NCI-H2029 treated with DMSO at 0.1 percent for 48 hours (cell line): ENCODE measurements around the gene COL23A1.

Source experiments
- DNase-seq: peaks from one replicate; lab custom pipeline; 2025; lab: John Stamatoyannopoulos, UW

COL23A1 gene

GRCh38 chr5:178223828-178224335, 366.3 kb downstream of the COL23A1 start:
- DNase-seq, result no peak

GRCh38 chr5:178223196-178223773, 366.9 kb downstream of the COL23A1 start:
- DNase-seq, result no peak

- DNase-seq, result no peak
Measured at GRCh38 chr5:178222292-178222691, 367.9 kb downstream of the COL23A1 start.

- DNase-seq, result no peak
Measured at GRCh38 chr5:178221853-178222252, 368.3 kb downstream of the COL23A1 start.

- no peak for DNase-seq
Measured at GRCh38 chr5:178221282-178221681, 368.9 kb downstream of the COL23A1 start.

GRCh38 chr5:178218827-178219226, 371.4 kb downstream of the COL23A1 start:
- DNase-seq, result no peak

- no peak for DNase-seq
Measured at GRCh38 chr5:178218237-178218776, 371.9 kb downstream of the COL23A1 start.

GRCh38 chr5:178216779-178217178, 373.4 kb downstream of the COL23A1 start:
- no peak for DNase-seq

- DNase-seq, result no peak
Measured at GRCh38 chr5:178216088-178216534, 374.1 kb downstream of the COL23A1 start.

GRCh38 chr5:178215280-178216002, 374.8 kb downstream of the COL23A1 start:
- no peak for DNase-seq

GRCh38 chr5:178214160-178214803, 375.9 kb downstream of the COL23A1 start:
- DNase-seq, result no peak

GRCh38 chr5:178213748-178214151, 376.4 kb downstream of the COL23A1 start:
- no peak for DNase-seq

GRCh38 chr5:178213003-178213461, 377.2 kb downstream of the COL23A1 start:
- no peak for DNase-seq

- DNase-seq, result no peak
Measured at GRCh38 chr5:178212241-178213002, 377.8 kb downstream of the COL23A1 start.

GRCh38 chr5:178211095-178212048, 378.8 kb downstream of the COL23A1 start:
- no peak for DNase-seq

GRCh38 chr5:178210686-178211085, 379.5 kb downstream of the COL23A1 start:
- no peak for DNase-seq

- DNase-seq, result no peak
Measured at GRCh38 chr5:178210073-178210535, 380.1 kb downstream of the COL23A1 start.

GRCh38 chr5:178209334-178210072, 380.7 kb downstream of the COL23A1 start:
- DNase-seq, result no peak

- no peak for DNase-seq
Measured at GRCh38 chr5:178208540-178209227, 381.5 kb downstream of the COL23A1 start.
